Mucosa of descending colon (tissue), 3 donors: ENCODE results near the gene TOX2. TPM values are rescaled to one million over a fixed set of nuclear protein-coding genes. Genes with fewer than 3 reads are reported as not detected.

Source experiments
- ATAC-seq: fragments of 200-7000 bp; cut with Tn5 transposase; one replicate; pipeline ENCODE4 v1.9.1; 2020; ENCODE audit warnings: mild to moderate bottlenecking, moderate library complexity
- DNase-seq, 3 donors: peaks; one replicate each; pipeline ENCODE4 v3.0.0-alpha.2; 2020
- H3K36me3 ChIP-seq: fragments of 200-600 bp; one replicate; pipeline ENCODE4 v1.8.0; 2021; ENCODE audit warnings: low read depth, mild to moderate bottlenecking
- H3K4me1 ChIP-seq: fragments of 200-600 bp; one replicate; pipeline ENCODE4 v1.8.0; 2021; ENCODE audit warnings: low read depth, mild to moderate bottlenecking
- H3K4me3 ChIP-seq: fragments of 200-600 bp; one replicate; pipeline ENCODE4 v1.8.0; 2021; ENCODE audit warnings: mild to moderate bottlenecking
- H3K9me3 ChIP-seq: fragments of 200-600 bp; one replicate; pipeline ENCODE4 v1.8.0; 2021; ENCODE audit warnings: mild to moderate bottlenecking
- CTCF ChIP-seq: fragments of 200-600 bp; IDR thresholded peaks from one replicate; pipeline ENCODE4 v1.8.0; 2022; ENCODE audit warnings: antibody characterized with exemption, mild to moderate bottlenecking
- intact Hi-C, 2 donors: fragments of 100-400 bp; cut with DNase I in 1 of 2; cut with micrococcal nuclease in 1 of 2; formaldehyde crosslinking; loops; one replicate each; pipeline versions ENCODE4 v1.11.0 to v1.11.1; 2022; cut with DNase I, micrococcal nuclease
- total RNA-seq, 3 donors: library from RNA; stranded (reverse); fragmentation: NEBNext Ultra II Directional in 2 of 3; extraction: Animal tissue kit (Norgen Biotek cat#: 25700) in 2 of 3; gene quantifications; one replicate each; pipeline versions ENCODE4 v1.2.1 to v1.2.4, GENCODE V29; 2021 to 2023
- donor health status: DM: no; HTN: no; CAD: no; lungs with moderate emphysema.
- donor health status: DM: no; HTN: no; CAD: no.
- donor health status: DM: no; HTN: yes; CAD: no.

TOX2 gene
- total RNA-seq, 3 donors from 2014 or later = 2.9 to 6.1 (median 5.5) TPM

GRCh38 chr20:44083220-44083933, 168.7 kb downstream of the TOX2 start:
- Histone ChIP-seq H3K4me3 (no peak overlapping the region), H3K4me1 (no peaks in the 10 kb centered on the region), H3K36me3 (no peaks in the 10 kb centered on the region), H3K9me3 (no peaks in the 10 kb centered on the region)
- ATAC-seq = no peak
- no peak for DNase-seq
- no peak for TF ChIP-seq CTCF
- intact Hi-C loops = loop anchor here in 1 of 2 donors (5.0 kb wide), 1 partner anchor 336 kb away; no protein-coding TSS in a partner anchor

- ATAC-seq = no peak
- Histone ChIP-seq H3K9me3 (no peaks in the 10 kb centered on the region), H3K4me1 (no peaks in the 10 kb centered on the region), H3K4me3 (no peak overlapping the region), H3K36me3 (no peaks in the 10 kb centered on the region)
- DNase-seq = no peak
- TF ChIP-seq CTCF = no peak
- intact Hi-C loops = loop anchor here in 1 of 2 donors (5.0 kb wide), 1 partner anchor 337 kb away; no protein-coding TSS in a partner anchor
Observed at GRCh38 chr20:44084439-44084838, 169.8 kb downstream of the TOX2 start.

- H3K4me3 ChIP-seq = no peak overlapping the region
- intact Hi-C loops = loop anchor here in 1 of 2 donors (5.0 kb wide), 1 partner anchor 338 kb away; no protein-coding TSS in a partner anchor
- ATAC-seq (no peak), DNase-seq (no peak)
- TF ChIP-seq CTCF = no peak
- no peaks in the 10 kb centered on the region for H3K4me1 ChIP-seq
- no peaks in the 10 kb centered on the region for H3K36me3 ChIP-seq
- H3K9me3 ChIP-seq = no peaks in the 10 kb centered on the region
Observed at GRCh38 chr20:44084891-44085290, 170.2 kb downstream of the TOX2 start.

- ATAC-seq = no peak
- TF ChIP-seq CTCF = no peak
- H3K4me1 ChIP-seq = no peaks in the 10 kb centered on the region
- H3K4me3 ChIP-seq = no peak overlapping the region
- intact Hi-C loops = no loop called here
- no peak for DNase-seq
- no peaks in the 10 kb centered on the region for H3K36me3 ChIP-seq
- H3K9me3 ChIP-seq = no peaks in the 10 kb centered on the region
Observed at GRCh38 chr20:44085616-44086434, 171.2 kb downstream of the TOX2 start.

GRCh38 chr20:44087051-44087856, 172.6 kb downstream of the TOX2 start:
- intact Hi-C loops = no loop called here
- DNase-seq (no peak), ATAC-seq (no peak)
- no peaks in the 10 kb centered on the region for H3K4me1 ChIP-seq
- no peaks in the 10 kb centered on the region for H3K9me3 ChIP-seq
- TF ChIP-seq CTCF = no peak
- no peak overlapping the region for H3K4me3 ChIP-seq
- H3K36me3 ChIP-seq = no peaks in the 10 kb centered on the region
